Measurements from ENCODE around the gene SCAMP1. TPM values are rescaled to one million over a fixed set of nuclear protein-coding genes. Genes with fewer than 3 reads are reported as not detected.
"Not testable (repeated sequence)": the region's sequence is repeated elsewhere in the genome, so short reads cannot be mapped to it uniquely, and the experiment has no call there.

Gene SCAMP1
- total and polyA plus RNA-seq, 2 experiments from 2014 or later = 57.7 to 66.9 TPM

- Histone ChIP-seq H3K9ac (no peak overlapping the region), H3K27me3 (replicated peaks; ENCODE audit: insufficient read depth) (no peaks in the 10 kb centered on the region), H3K9me2 (ENCODE audit: insufficient read depth) (no peaks in the 10 kb centered on the region), H3K4me2 (ENCODE audit: unreplicated experiment) (no peak overlapping the region), H3F3A (ENCODE audit: insufficient read depth) (no peaks in the 10 kb centered on the region), H2AFZ (no peak overlapping the region), H3K36me3 (ENCODE audit: low read depth) (no peaks in the 10 kb centered on the region; the same call in 1 of the 2 replicates), H4K20me1 (ENCODE audit: insufficient read depth) (no peaks in the 10 kb centered on the region), H3K4me1 (ENCODE audit: insufficient read depth) (no peaks in the 10 kb centered on the region), H3K79me2 (ENCODE audit: insufficient read depth) (0 out of 2 replicates have a peak, but pooled peaks cover 6% of the 10 kb centered on the region), H3K9me3 (ENCODE audit: low read depth) (no peaks in the 10 kb centered on the region), H3K4me3 (no peak overlapping the region), H3K27ac (no peak overlapping the region)
- in situ Hi-C loops (cut with MboI) = no loop called here
- TF ChIP-seq EZH2phosphoT487 (IDR thresholded peaks at IDR 0.05; ENCODE audit: insufficient read depth, low read depth) (no peak), EZH2 (IDR thresholded peaks at IDR 0.05; ENCODE audit: insufficient read depth, poor library complexity, severe bottlenecking) (no peak)
- no peak for DNase-seq
Observed at GRCh38 chr5:78433972-78434371, 73.6 kb downstream of the SCAMP1 start.

GRCh38 chr5:78447775-78448424 is 87.5 kb downstream of the SCAMP1 start:
- Histone ChIP-seq H3K4me3 (no peak overlapping the region), H3F3A (ENCODE audit: insufficient read depth) (no peaks in the 10 kb centered on the region), H3K79me2 (ENCODE audit: insufficient read depth) (no peaks in the 10 kb centered on the region), H3K4me2 (ENCODE audit: unreplicated experiment) (no peak overlapping the region), H3K9me2 (ENCODE audit: insufficient read depth) (no peaks in the 10 kb centered on the region), H3K9me3 (ENCODE audit: low read depth) (no peaks in the 10 kb centered on the region), H3K27ac (no peak overlapping the region), H2AFZ (no peak overlapping the region), H3K4me1 (ENCODE audit: insufficient read depth) (no peaks in the 10 kb centered on the region), H3K9ac (no peak overlapping the region), H3K36me3 (ENCODE audit: low read depth) (no peaks in the 10 kb centered on the region), H4K20me1 (ENCODE audit: insufficient read depth) (no peaks in the 10 kb centered on the region), H3K27me3 (replicated peaks; ENCODE audit: insufficient read depth) (no peaks in the 10 kb centered on the region)
- 70 to 83% methylated on average over 3 of the region's 3 CpGs for WGBS, 2 experiments (ENCODE audit: low coverage in 1 of 2, low lambda C conversion rate in 2 of 2, missing lambda C conversion rate in 2 of 2)
- in situ Hi-C loops (cut with MboI) = no loop called here
- DNase-seq = no peak
- TF ChIP-seq EZH2phosphoT487 (IDR thresholded peaks at IDR 0.05; ENCODE audit: insufficient read depth, low read depth) (no peak), EZH2 (IDR thresholded peaks at IDR 0.05; ENCODE audit: insufficient read depth, poor library complexity, severe bottlenecking) (no peak)

GRCh38 chr5:78449103-78449502 is 88.7 kb downstream of the SCAMP1 start:
- no peaks in the 10 kb centered on the region for H3K9me2 ChIP-seq (ENCODE audit: insufficient read depth)
- TF ChIP-seq EZH2 (IDR thresholded peaks at IDR 0.05; ENCODE audit: insufficient read depth, poor library complexity, severe bottlenecking) (no peak), EZH2phosphoT487 (IDR thresholded peaks at IDR 0.05; ENCODE audit: insufficient read depth, low read depth) (no peak)
- DNase-seq = no peak
- no peak overlapping the region for H3K27ac ChIP-seq
- H3K4me2 ChIP-seq (ENCODE audit: unreplicated experiment) = no peak overlapping the region
- H2AFZ ChIP-seq = no peak overlapping the region
- no peaks in the 10 kb centered on the region for H3F3A ChIP-seq (ENCODE audit: insufficient read depth)
- H3K9ac ChIP-seq = no peak overlapping the region
- H3K27me3 ChIP-seq (replicated peaks; ENCODE audit: insufficient read depth) = no peaks in the 10 kb centered on the region
- no peaks in the 10 kb centered on the region for H3K36me3 ChIP-seq (ENCODE audit: low read depth)
- H3K9me3 ChIP-seq (ENCODE audit: low read depth) = no peaks in the 10 kb centered on the region
- no peak overlapping the region for H3K4me3 ChIP-seq
- no peaks in the 10 kb centered on the region for H3K79me2 ChIP-seq (ENCODE audit: insufficient read depth)
- no peaks in the 10 kb centered on the region for H4K20me1 ChIP-seq (ENCODE audit: insufficient read depth)
- in situ Hi-C loops (cut with MboI) = no loop called here
- H3K4me1 ChIP-seq (ENCODE audit: insufficient read depth) = no peaks in the 10 kb centered on the region

GRCh38 chr5:78457507-78457906 is 97.1 kb downstream of the SCAMP1 start:
- in situ Hi-C loops (cut with MboI); H3K4me1 ChIP-seq (ENCODE audit: insufficient read depth); H3K4me3 ChIP-seq: not testable (repeated sequence)

DNA sequence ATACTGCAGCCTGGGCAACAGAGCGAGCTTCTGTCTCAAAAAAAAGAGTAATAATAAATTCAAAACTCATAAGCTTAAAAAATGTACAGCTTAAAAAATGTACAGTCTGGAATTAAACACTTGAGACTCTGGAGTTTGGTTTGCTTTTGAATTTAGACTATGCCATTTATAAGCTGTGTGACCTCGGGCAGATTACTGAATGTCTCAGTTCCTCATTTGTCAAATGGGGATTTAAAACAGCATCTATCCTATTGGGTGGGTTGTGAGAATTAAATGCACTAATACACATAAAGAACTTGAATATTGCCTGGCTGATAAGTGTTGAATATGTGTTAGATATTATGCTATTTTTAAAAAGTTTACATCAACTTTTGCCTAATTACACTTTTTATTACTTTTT is 98.4 kb downstream of the SCAMP1 start:
- 74 to 78% methylated on average over 2 of the region's 2 CpGs for WGBS, 2 experiments (ENCODE audit: low coverage in 1 of 2, low lambda C conversion rate in 2 of 2, missing lambda C conversion rate in 2 of 2)
- no peaks in the 10 kb centered on the region for H3K79me2 ChIP-seq (ENCODE audit: insufficient read depth)
- no peaks in the 10 kb centered on the region for H3K9me3 ChIP-seq (ENCODE audit: low read depth)
- no peak overlapping the region for H3K9ac ChIP-seq
- no peak overlapping the region for H3K4me2 ChIP-seq (ENCODE audit: unreplicated experiment)
- no peaks in the 10 kb centered on the region for H3F3A ChIP-seq (ENCODE audit: insufficient read depth)
- no peaks in the 10 kb centered on the region for H3K4me1 ChIP-seq (ENCODE audit: insufficient read depth)
- peaks cover 4% of the 10 kb centered on the region; the same call in 1 of the 2 replicates for H4K20me1 ChIP-seq (ENCODE audit: insufficient read depth)
- no peak for DNase-seq
- no peak overlapping the region for H3K27ac ChIP-seq
- H3K36me3 ChIP-seq (ENCODE audit: low read depth) = no peaks in the 10 kb centered on the region; the same call in 1 of the 2 replicates
- H3K4me3 ChIP-seq = no peak overlapping the region
- no peaks in the 10 kb centered on the region for H3K27me3 ChIP-seq (replicated peaks; ENCODE audit: insufficient read depth)
- H2AFZ ChIP-seq = no peak overlapping the region
- H3K9me2 ChIP-seq (ENCODE audit: insufficient read depth) = no peaks in the 10 kb centered on the region
- no peak for TF ChIP-seq EZH2 (IDR thresholded peaks at IDR 0.05; ENCODE audit: insufficient read depth, poor library complexity, severe bottlenecking)
- TF ChIP-seq EZH2phosphoT487 (IDR thresholded peaks at IDR 0.05; ENCODE audit: insufficient read depth, low read depth) = no peak
- in situ Hi-C loops (cut with MboI) = no loop called here

More at GRCh38 chr5:78457507-78457906, 97.1 kb downstream of the SCAMP1 start:
- H3K9me3 ChIP-seq (ENCODE audit: low read depth); DNase-seq; H3K9me2 ChIP-seq (ENCODE audit: insufficient read depth); H4K20me1 ChIP-seq (ENCODE audit: insufficient read depth); H3K79me2 ChIP-seq (ENCODE audit: insufficient read depth); H2AFZ ChIP-seq; H3K36me3 ChIP-seq (ENCODE audit: low read depth); H3K27ac ChIP-seq; H3K27me3 ChIP-seq (replicated peaks; ENCODE audit: insufficient read depth); H3K9ac ChIP-seq; H3F3A ChIP-seq (ENCODE audit: insufficient read depth); H3K4me2 ChIP-seq (ENCODE audit: unreplicated experiment): not testable (repeated sequence)
- WGBS, 2 experiments (ENCODE audit: low coverage in 1 of 2, low lambda C conversion rate in 2 of 2, missing lambda C conversion rate in 2 of 2) = 80 to 85% methylated on average over 8 to 14 of the region's 14 CpGs
